HG02623 (cell line): ENCODE data around the gene SLC3A2.
"Not testable (repeated sequence)": the region's sequence is repeated elsewhere in the genome, so short reads cannot be mapped to it uniquely, and the experiment has no call there.

ENCODE experiments used
- ATAC-seq: cut with Tn5 transposase; IDR thresholded peaks from one replicate; pipeline ENCODE4 v1.9.1; 2021; ENCODE audit warnings: moderate library complexity; ENCODE audit not compliant: unreplicated experiment

Gene SLC3A2

DNA sequence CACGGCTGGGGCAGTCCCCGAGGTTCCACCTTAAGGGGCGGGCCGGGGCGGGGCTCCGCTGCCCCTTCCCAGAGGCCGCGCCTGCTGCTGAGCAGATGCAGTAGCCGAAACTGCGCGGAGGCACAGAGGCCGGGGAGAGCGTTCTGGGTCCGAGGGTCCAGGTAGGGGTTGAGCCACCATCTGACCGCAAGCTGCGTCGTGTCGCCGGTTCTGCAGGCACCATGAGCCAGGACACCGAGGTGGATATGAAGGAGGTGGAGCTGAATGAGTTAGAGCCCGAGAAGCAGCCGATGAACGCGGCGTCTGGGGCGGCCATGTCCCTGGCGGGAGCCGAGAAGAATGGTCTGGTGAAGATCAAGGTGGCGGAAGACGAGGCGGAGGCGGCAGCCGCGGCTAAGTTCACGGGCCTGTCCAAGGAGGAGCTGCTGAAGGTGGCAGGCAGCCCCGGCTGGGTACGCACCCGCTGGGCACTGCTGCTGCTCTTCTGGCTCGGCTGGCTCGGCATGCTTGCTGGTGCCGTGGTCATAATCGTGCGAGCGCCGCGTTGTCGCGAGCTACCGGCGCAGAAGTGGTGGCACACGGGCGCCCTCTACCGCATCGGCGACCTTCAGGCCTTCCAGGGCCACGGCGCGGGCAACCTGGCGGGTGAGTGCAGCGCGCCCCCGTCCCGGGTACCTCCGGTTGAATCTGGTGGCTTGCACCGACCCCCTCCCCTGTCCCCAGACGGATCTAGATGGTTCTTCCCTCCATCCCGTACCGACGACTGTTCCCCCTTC is at the start of gene SLC3A2:
SLC3A2 (plus strand) TSS at position 94 of the 776 bp plus-strand sequence; CDS start at position 222, 128 bp downstream.
- peak; percentile 59 for ATAC-seq

DNA sequence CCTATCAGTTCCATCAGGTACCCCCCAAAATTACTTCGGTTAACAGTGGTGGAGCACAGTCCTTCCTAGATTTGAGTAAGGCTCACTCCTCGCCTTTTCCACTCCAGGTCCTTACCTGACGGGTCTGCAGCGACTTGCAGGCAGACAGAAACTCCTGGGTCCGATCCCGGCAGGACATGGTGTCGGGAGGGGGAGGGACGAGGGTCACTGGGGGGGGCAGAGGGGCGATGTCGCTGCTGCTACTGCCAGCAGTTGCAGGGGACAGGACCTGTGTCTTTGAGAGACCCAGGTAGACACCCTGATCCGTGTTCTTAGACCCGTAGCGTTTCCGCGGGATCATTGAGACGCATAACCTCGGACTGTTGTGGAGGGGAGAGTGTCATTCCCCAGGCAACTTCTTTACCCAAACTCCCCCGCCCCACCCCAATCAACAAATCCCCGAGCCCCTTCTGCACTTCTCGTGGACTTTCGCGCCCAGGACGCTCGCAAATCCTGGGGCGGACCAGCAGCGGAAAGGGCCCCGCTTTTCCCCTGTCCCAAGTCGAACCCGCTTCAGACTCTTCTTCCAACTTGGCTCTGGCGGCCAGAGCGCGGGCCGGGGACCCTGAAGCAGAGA is 49.7 kb upstream of the SLC3A2 start:
- ATAC-seq, result no peak

DNA sequence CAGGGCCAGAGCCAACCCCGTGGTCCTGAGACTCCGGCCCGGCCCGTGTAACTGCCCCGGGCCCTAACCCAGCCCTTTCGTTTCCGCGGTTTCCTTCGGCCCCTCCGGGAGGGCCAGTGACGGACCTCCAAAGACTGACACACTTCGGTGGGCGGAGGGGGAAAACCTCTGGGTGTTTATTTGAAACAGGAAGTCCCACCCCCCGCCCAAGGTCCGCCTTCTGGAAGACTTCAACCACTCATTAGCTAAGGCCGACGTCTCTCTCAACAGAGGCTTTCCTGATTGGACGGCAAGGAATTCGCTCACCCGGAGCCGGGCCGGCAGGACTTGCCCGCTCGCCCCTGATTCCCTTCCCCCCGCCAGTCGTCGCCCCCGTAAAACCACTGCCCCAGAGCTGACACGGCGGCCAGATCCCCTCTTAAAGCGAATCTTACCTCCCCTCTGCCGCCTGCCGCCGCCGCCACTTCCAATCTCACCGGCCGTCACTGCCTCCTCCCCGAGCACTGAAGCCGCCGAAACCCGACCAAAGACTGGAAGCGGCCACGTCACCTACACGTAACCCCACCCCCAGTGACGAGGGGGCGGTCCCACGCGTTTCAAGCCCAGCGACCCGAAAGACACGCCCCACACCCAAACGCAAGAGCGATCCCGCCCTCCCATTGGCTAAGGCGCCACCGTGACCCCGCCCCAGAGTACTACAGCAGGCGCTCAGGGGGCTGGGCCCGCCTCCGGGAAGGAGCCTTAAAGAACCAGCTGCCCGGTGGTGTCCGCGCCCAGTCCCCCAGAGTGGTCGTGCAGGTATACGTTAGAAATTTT is 49.0 kb upstream of the SLC3A2 start, which contains the start of gene STX5:
STX5 (minus strand) TSS at position 532 of the 816 bp plus-strand sequence. CDS start 808 bp downstream, outside the sequence.
- peak; percentile 72 for ATAC-seq

DNA sequence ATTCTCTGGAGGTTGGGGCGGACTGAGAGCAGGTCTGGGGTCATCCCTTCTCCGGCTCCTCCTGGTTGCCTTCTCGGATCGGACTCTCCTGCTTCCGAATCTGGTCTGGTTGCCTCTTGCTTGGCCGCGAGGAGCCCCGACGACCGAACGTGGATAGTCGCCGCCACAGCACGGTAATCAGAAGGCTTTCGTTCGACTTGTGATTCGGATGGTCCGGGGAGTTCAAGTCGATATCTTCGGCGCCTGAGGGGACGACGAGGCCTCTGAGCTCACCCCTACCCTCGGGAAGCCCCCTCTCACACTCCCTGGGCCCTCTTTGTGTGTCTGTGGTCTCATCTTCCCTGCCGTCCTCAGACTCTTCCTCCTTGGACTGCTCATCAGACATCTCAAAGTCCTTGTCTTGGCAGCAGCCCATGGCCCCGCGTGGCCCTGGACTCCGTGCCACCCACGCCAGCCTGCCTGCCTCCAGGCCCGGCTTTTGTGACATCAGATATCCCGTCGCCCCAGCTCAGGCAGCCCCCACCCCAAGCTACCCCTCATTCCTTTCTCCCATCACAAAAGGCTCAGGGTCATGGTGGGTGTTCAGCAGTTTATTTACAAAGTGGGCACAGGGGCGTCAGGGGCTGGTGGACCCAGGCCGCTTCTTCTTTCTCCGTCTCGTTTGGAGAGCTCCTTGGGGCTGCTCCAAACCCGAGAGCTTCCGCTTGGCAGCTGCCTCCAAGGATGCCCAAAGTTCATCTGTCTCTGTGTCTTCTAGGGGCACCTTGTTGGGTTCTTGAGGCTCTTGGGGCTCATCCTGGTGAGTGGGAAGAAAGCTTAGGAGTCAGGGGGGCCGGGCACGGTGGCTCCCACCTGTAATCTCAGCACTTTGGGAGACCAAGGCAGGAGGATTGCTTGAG is 48.1 kb upstream of the SLC3A2 start, which contains the start of gene TEX54:
TEX54 (minus strand) TSS at position 506 of the 899 bp plus-strand sequence.
- ATAC-seq, result peak; percentile 7

DNA sequence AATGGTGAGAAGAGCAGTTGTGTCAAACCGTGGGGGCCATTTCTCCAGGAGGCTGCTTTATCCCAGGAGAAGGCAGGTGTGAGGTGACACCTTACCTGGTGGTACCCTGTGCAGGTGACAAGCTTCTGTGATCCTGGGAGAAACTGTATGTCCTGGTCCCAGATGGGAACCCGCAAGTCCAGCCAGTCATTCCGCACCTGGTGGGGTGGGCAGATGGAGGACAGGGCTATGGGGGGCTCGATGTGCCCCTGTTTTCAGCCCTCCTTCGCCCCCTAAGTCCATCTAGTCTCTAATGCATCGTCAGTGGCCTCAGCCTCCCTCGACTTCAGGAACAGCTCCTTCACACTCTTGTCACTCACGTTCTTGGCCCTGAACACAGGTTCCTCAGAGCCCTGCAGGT is 45.4 kb upstream of the SLC3A2 start:
- ATAC-seq, result no peak

DNA sequence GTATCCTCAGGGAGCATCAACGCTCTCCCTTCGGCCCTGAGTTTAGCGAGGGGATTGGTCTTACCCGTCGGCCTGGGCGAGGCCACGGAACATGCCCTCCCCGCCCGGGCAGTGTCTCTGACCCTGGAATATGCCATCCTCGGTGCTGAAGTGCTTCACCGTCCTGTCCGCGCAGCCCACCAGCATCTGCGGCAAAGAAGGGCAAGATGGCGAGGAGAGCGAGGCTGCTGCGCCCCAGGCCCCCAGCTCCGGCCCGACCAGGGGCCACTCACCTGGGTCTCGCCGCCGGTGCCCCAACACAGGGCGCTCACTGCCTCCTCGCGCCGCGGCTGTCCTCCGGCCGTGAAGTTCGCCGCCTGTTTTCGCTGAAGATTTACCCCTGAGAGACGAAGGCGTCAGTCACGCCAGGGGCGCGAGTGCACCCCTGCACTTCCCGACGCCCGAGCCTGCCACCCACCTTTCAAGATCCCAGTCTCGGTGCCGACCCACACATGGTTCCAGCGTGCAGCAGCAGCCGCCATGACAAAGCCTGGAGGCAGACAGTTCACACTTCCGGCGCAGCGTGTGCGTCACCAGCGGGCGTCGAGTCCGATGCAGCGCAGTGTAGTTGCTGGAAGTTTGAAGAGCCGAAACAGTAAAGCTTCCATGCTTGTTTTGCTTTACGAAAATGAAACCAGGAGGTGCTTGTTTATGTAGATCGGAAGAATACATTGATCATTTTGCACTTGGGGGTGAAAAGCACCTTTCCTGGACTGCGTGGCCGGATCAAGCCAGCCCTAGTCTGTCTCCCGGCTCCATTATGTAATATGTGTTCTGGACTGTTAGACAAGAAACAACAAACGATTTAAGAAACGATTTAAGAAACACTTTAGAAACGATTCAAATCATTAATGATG is 41.4 kb upstream of the SLC3A2 start, which contains the start of gene WDR74:
WDR74 (minus strand) TSS at position 541 of the 896 bp plus-strand sequence; CDS start at position 521, 20 bp downstream.
- peak; percentile 45 for ATAC-seq

DNA sequence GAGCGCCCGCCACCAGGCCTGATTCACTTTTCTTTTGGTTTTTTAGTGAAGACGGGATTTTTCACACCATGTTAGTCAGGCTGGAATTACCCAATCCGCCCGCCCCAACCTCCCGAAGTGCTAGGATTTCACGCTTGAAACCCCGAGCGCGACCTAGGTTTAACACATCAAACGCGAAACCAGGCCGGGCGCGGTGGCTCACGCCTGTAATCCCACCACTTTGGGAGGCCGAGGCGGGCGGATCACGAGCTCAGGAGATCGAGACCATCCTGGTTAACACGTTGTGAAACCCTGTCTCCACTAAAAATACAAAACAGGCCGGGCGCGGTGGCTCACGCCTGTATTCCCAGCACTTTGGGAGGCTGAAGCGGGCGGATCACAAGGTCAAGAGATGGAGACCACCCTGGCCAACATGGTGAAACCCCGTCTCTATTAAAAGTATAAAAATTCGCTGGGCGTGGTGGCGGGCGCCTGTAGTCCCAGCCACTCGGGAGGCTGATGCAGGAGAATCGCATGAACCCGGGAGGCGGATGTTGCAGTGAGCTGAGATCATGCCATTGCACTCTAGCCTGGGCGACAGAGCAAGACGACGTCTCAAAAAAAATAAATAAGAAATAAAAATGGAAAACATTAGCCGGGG is 39.9 kb upstream of the SLC3A2 start:
- ATAC-seq, result not testable (repeated sequence)

DNA sequence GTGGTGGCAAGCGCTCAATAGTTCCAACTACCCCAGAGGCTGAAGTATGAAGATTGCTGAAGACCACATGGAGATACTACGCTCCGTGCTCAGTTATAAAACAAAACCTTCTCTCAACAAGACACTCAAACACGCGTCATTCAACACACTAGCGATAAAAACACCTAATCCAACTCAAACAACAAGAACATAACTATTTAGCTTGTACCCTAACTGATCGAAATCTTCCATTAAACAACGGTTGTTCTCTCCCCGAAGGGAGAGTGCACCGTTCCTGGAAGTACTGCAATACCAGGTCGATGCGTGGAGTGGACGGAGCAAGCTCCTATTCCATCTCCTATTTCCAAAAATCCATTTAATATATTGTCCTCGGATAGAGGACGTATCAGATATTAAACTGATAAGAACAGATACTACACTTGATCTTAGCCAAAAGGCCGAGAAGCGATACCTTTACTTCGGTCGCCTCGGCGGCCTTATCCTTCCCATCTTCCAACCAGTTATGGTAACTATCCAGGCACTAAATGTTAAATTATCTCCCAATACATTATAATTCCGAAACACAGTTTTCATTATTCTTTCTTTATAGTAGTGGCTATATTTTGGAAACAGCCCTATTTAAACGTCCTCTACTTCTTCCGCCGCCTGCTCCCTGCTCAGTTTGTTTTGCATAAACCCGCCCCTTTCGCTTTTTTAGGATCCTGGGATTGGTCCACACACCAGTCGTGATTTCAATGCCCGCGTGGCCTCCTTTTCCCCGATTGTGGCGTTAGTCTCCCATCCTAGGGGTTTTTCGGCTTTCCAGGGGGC is 39.1 kb upstream of the SLC3A2 start:
- ATAC-seq, result peak; percentile 45

DNA sequence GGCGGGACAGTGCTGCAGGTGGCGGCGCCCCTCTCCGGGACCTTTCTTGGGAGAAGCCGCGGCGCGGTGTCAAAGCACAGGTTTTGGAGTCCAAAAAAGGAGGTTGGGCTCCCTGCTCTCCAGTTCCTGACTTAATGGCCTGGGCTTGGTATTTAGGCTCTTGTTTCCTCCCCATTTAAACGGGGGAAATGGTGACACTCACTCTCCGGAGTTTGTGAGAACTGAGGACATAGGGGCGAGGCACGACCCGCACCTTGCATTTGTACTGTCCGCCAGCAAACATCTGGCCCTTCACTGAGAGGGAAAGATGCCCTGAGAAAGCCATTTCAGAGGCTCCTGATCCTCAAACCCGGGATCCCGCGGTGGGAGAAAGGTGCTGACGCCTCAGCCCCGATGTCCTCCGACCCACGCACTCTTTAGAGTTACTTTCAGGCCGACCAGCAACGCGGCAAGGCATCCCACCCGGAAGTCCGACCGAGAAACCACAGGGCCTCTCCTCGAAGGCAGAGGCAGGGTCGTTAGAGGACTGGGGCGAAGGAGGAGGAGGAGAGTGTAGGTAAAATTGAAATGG is 38.4 kb upstream of the SLC3A2 start:
- no peak for ATAC-seq

DNA sequence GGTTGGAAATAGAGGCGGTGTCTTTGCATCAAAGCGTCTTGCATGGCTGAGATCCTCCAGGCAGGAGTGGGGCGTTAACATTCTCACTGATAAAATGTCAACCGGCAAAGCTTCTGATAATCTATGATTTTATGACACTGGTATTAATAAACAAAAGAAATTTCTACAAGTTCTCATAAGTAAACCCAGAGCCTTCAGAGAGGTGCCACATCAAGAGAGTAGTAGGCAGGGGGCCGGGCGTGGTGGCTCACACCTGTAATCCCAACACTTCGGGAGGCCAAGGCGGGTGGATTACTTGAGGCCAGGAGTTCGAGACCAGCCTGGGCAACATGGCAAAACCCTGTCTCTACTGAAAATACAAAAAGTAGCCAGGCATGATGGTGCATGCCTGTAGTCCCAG is 37.8 kb upstream of the SLC3A2 start:
- not testable (repeated sequence) for ATAC-seq

DNA sequence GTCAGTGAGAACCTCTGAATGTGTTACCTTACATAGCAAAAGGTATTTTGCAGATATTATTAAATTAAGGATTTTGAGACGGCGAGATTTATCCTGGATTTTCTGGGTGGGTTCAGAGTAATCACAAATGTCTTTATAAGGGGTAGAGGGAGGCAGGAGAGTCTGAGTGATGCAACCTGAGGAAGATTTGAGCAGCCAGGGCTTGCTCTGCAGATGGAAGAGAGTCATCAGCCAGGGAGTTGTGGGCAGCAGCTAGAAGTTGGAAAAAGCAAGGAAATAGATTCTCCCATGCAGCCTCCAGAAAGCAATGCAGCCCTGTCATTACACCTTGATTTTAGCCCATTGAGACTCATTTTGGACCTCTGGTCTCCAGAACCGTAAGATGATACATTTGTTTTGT is 37.2 kb upstream of the SLC3A2 start:
- no peak for ATAC-seq

DNA sequence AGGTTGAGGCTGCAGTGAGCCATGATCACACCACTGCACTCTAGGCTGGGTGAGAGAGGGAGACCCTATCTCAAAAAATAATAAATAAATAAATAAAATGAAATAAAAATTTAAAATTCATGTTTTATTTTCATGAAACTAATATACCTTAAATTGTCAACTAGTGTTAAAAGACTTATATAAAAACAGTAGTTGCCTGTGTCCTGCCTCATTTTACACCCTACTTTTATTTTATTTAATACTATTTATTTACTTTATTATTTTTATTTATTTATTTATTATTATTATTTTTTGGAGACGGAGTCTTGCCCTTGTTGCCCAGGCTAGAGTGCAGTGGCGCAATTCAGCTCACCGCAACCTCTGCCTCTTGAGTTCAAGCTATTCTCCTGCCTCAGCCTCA is 36.5 kb upstream of the SLC3A2 start:
- no peak for ATAC-seq

DNA sequence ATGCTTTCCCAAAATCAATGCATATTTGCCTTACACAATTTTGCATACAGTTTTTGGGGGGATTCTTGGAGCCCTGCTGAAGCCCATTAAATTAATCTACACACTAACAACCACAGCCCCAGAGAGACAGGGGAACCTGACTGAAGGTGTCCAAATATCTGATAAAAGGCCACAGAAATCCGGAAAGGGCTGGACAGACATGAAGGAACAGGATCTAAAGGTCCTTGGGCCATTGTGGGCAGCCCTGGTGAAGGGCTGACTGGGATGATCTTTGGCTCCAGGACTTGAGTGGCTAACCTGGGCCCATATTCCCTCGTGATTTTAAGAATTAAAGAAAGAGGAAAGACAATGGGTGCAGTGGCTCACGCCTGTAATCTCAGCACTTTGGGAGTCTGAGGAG is 34.5 kb upstream of the SLC3A2 start:
- ATAC-seq, result no peak

DNA sequence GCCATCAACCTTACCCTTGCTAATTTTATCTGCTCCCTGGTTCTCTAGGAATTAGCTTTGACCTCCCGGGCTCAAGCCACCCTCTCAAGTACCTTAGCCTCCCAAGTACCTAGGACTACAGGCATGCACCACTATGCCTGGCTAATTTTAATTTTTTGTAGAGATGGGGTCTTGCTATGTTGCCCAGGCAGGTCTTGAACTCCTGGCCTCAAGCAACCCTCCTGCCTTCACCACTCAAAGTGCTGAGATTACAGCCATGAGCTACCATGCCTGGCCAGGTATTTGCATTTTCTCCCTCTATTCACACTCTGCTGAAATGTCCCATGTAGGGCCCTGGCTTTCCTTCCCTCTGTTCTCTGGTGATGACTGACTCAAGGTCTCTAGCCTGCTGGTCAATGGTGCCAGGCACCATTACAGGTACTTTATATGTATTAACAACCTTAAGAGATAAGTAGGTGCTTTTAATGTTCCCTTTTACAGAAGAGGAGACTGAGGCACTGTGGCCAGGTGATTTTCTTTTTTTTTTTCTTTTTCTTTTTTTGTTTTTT is 32.9 kb upstream of the SLC3A2 start:
- no peak for ATAC-seq

DNA sequence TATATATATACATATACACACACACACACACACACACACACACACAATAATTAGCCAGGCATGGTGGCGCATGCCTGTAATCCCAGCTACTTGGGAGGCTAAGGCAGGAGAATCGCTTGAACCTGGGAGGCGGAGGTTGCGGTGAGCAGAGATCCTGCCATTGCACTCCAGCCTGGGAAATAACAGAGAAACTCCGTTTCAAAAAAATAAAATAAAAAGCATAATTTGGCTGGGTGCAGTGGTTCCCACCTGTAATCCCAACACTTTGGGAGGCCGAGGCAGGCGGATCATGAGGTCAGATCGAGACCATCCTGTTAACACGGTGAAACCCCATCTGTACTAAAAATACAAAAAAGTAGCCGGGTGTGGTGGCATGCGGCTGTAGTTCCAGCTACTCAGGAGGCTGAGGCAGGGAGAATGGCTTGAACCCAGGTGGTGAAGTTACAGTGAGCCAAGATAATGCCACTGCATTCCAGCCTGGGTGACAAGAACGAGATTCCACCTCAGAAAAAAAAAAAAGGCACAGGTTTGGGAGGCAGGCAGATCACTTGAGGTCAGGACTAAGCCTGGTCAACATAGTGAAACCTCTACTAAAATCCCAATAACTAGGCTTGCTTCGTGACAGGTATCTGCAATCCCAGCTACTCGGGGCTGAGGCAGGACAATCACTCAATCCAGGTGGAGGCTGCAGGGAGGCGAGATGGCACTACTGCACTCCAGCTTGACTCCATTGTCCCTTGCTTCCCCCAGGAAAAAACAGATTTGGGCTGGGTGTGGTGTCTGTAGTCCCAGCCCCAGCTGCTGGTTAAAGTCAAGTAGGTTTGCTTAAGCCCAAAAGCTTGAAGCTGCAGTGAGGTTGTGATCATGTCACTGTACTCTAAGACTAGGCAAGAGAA is 29.5 kb upstream of the SLC3A2 start:
- no peak for ATAC-seq

DNA sequence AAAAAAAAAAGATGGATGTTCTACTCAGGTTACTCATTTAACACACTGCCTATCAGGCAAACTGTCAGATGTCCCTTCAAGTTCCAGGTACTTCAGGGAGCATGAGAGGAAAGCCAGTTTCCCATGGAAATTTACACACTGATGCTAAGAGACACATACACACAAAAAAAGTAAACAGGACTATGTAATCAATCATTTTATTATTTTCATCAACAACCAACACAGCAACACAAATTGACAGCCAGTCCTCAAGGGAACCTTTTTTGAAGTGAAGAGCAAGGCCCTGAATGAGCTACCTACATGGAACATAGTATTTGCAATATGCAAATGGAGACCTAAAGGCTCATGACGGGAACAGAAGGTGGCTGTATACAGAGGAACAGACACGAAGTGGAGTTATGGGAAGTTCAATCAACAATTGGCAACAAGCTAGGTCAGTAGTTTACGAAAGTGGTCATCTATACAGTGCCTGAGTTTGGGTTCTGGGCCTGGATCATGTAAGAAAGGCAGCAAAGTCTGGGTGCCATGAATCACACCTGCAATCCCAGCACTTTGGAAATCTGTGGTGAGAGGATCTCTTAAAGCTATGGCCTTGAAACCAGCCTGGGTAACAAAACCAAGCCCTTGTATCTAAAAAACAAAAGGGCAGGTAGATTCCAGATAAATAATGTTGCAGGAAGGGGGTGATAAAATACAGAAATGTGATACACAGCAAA is 28.7 kb upstream of the SLC3A2 start:
- no peak for ATAC-seq
